Hematopoietic multipotent progenitor cell treated with erythropoietin and hydrocortisone succinate and interleukin-3 and kit ligand, for 6 days (in vitro differentiated cells): ENCODE results near the gene INHA.

Experiments used
- DNase-seq: peaks from one replicate; pipeline ENCODE4 v3.0.0-alpha.2; 2015

INHA gene, protein sequence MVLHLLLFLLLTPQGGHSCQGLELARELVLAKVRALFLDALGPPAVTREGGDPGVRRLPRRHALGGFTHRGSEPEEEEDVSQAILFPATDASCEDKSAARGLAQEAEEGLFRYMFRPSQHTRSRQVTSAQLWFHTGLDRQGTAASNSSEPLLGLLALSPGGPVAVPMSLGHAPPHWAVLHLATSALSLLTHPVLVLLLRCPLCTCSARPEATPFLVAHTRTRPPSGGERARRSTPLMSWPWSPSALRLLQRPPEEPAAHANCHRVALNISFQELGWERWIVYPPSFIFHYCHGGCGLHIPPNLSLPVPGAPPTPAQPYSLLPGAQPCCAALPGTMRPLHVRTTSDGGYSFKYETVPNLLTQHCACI

DNA sequence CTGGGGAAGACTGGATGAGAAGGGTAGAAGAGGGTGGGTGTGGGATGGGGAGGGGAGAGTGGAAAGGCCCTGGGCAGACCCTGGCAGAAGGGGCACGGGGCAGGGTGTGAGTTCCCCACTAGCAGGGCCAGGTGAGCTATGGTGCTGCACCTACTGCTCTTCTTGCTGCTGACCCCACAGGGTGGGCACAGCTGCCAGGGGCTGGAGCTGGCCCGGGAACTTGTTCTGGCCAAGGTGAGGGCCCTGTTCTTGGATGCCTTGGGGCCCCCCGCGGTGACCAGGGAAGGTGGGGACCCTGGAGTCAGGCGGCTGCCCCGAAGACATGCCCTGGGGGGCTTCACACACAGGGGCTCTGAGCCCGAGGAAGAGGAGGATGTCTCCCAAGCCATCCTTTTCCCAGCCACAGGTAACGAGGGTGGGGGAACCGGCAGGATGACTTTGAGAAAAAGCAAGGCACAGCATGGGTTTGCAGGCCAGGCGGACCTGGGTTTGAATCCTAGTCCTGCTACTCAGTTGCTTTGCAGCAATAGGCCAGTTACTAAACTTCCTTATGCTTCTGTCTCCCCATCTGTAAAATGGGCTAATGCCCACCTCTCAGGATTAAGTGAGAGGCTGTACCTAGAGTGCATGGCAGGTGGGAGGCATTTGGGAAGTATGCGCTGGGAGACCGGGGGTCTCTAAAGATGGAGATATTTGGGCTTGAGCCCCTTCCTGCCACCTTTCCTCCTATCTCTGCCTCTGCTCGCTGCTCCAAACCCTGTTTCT is at the start of gene INHA:
Gene INHA (plus strand): TSS at position 74 of the 765 bp plus-strand sequence. CDS start 65 bp downstream, at position 139.
- no peak for DNase-seq

- DNase-seq: peak; percentile 42
Measured at GRCh38 chr2:219523031-219523671, 49.0 kb upstream of the INHA start.

GRCh38 chr2:219524817-219525216 is 47.3 kb upstream of the INHA start:
- no peak for DNase-seq

GRCh38 chr2:219525533-219526232 is 46.4 kb upstream of the INHA start:
- peak; percentile 90 for DNase-seq

- DNase-seq: no peak
Measured at GRCh38 chr2:219526320-219527075, 45.6 kb upstream of the INHA start.

DNA sequence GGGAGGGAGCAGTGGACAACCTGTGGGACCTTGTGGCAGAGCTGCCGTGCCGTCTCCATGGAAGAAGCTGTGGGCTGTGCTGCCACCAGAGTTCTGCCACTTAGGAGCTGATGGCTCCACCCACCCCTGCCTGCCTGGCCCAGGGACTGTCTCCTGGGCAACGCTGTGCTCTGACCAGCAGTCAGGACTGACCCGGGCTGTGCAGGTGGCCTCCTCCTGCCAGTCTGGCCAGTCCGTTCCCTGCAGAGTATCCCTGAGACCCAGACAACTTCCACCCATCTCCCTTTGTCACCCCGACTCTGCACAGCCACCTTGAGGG is 45.1 kb upstream of the INHA start:
- no peak for DNase-seq

DNA sequence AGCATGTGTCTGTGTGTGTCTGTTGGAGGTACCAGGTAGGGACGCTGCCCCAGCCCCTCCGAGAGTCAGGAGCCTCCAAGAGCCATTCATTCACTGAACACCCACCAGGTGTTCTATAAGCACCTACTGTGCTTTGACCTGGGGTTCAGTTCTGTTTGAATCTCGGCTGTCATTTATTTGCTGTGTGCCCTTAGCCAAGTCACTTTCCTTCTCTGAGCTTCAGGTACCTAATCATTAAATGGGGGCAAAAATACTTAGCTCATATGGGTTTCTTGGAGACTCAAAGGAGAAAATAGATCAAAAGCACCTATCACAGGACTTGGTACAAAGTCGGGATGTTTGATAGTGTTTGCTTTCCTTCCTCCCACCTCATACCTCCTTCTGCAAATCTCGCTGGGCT is 44.6 kb upstream of the INHA start:
- no peak for DNase-seq

DNA sequence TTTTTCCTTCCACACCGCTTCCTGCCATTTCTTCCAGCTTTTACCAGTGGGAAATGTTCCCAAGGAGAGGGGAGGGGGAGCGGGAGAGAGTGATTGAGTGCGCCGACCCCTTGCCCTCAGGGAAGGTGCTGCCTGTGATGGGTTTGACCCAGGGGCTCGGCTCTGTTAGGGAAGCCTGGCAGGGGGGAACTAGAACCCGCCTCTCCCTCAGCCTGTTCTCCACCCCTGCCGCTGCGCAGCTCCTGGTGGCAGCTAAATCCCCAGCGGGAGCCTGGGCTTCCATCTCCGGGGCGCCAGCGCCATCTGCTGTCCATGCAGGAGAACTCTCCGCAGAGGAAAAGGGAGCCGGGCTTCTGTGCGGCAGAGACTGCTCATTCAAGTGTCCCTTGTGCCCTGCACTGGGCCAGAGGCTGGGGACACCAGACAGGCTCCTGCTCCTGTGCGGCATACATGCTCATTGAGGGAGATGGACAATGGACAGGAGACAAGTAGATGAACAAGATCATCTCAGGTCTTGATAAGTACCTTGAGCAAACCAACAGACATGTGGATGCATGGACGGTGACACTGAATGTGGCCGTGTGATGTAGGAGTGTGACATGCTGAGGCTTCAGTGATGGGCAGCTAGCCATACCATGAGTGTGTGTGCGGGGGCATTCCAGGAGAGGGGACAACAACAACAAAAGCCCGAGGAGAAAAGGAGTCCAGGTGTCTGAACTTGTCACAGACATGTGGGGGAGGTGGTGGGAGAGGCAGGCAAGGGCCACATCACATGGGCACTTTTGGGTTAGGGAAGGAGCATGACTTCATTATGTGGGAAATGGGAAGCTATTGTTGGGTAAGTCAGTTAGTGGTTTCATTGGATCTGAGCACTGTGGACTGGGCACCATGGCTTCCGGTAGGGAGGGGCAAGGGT is 41.8 kb upstream of the INHA start:
- DNase-seq: peak; percentile 93

- no peak for DNase-seq
Measured at GRCh38 chr2:219531639-219532377, 40.3 kb upstream of the INHA start.

DNA sequence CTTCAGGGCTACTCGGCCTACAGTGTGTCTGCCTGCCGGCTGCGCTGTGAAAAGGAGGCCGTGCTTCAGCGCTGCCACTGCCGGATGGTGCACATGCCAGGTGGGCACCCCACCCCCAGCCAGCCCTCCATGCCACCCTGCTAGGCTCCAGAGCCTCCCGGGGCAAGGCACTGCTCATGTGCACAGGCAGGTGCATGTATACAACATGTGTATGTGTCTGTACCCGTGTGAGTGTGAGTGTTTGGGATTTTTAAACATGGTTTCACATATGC is 39.8 kb upstream of the INHA start:
- DNase-seq: no peak

GRCh38 chr2:219533930-219534661 is 38.0 kb upstream of the INHA start:
- no peak for DNase-seq

- no peak for DNase-seq
Measured at GRCh38 chr2:219536425-219536824, 35.7 kb upstream of the INHA start.

- DNase-seq: no peak
Measured at GRCh38 chr2:219536967-219537366, 35.1 kb upstream of the INHA start.

GRCh38 chr2:219537657-219538488 is 34.2 kb upstream of the INHA start:
- DNase-seq: no peak

GRCh38 chr2:219538504-219538951 is 33.6 kb upstream of the INHA start:
- no peak for DNase-seq

DNA sequence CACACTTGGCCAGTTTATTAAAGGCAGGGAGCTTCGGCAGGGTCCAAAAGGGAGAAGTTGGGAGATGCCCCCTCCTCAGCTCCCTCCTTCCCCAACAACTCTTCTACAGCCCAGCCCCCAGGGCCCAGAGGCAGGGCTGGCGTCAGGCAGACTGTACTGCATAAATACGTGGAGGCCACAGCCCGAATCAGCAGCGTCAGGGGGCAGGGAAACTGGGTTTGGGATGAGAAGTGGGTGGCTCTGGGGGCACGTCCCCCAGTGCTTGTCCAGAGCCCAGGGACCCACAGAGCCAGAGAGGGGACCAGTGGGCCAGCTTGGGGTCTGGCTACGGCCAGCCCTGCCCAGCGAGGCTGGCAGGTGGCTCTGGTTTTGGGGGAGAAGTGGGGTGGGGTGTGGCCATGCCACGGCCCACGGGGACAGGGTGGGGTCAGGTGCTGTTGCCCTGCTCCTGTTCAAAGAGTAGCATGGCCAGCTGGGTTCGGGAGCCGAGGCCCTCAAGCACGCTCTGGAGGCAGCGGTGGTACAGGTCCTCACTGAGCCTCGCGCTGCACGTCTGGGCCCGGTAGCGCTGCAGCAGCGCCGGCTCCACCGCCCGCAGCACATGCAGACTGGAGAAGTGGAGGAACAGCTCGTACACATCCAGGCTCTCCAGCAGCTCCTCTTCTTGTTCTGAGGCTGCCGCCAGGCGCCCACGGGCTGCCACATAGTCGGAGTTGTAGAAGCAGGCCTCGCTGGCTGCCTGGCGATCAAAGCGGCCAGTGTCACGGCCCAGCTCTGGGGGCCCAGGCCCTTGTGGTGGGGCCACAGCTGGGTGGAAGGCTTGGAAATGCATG is 32.9 kb upstream of the INHA start:
- no peak for DNase-seq

GRCh38 chr2:219539926-219540678 is 32.0 kb upstream of the INHA start:
- no peak for DNase-seq
